C1 segment of cervical spinal cord (tissue), 14 donors: ENCODE measurements around the gene SH3RF2.
"Not testable (repeated sequence)": the region's sequence is repeated elsewhere in the genome, so short reads cannot be mapped to it uniquely, and the experiment has no call there.

Source experiments
- DNase-seq, 14 donors: peaks; one replicate each; lab custom pipeline; 2025; lab: John Stamatoyannopoulos, UW

The SH3RF2 gene

GRCh38 chr5:145948047-145948446 lies 11.7 kb downstream of the SH3RF2 start:
- DNase-seq, result no peak

GRCh38 chr5:145948921-145949320 lies 12.5 kb downstream of the SH3RF2 start:
- DNase-seq, result no peak

GRCh38 chr5:145949474-145949873 lies 13.1 kb downstream of the SH3RF2 start:
- no peak for DNase-seq

- DNase-seq, result no peak
These were observed 14.7 kb downstream of the SH3RF2 start for GRCh38 chr5:145951071-145951470.

GRCh38 chr5:145953202-145953601 lies 16.8 kb downstream of the SH3RF2 start:
- DNase-seq, result no peak

GRCh38 chr5:145954140-145954539 lies 17.8 kb downstream of the SH3RF2 start:
- not testable (repeated sequence) for DNase-seq

GRCh38 chr5:145957388-145957787 lies 21.0 kb downstream of the SH3RF2 start:
- no peak for DNase-seq

GRCh38 chr5:145958436-145958835 lies 22.1 kb downstream of the SH3RF2 start:
- no peak for DNase-seq

- DNase-seq, result no peak
These were observed 23.8 kb downstream of the SH3RF2 start for GRCh38 chr5:145960166-145960565.

- no peak for DNase-seq
These were observed 24.6 kb downstream of the SH3RF2 start for GRCh38 chr5:145960848-145961600.

GRCh38 chr5:145962001-145962400 lies 25.6 kb downstream of the SH3RF2 start:
- no peak for DNase-seq

GRCh38 chr5:145964008-145964407 lies 27.6 kb downstream of the SH3RF2 start:
- DNase-seq, result not testable (repeated sequence)

- no peak for DNase-seq
These were observed 29.4 kb downstream of the SH3RF2 start for GRCh38 chr5:145965804-145966203.

GRCh38 chr5:145967296-145967695 lies 30.9 kb downstream of the SH3RF2 start:
- DNase-seq, result no peak

- DNase-seq, result no peak
These were observed 32.8 kb downstream of the SH3RF2 start for GRCh38 chr5:145968970-145969713.

- no peak for DNase-seq
These were observed 33.3 kb downstream of the SH3RF2 start for GRCh38 chr5:145969714-145970092.

GRCh38 chr5:145971108-145971507 lies 34.7 kb downstream of the SH3RF2 start:
- no peak for DNase-seq

GRCh38 chr5:145971701-145972100 lies 35.3 kb downstream of the SH3RF2 start:
- DNase-seq, result no peak

GRCh38 chr5:145975001-145975360 lies 38.6 kb downstream of the SH3RF2 start:
- no peak for DNase-seq

- no peak for DNase-seq
These were observed 39.1 kb downstream of the SH3RF2 start for GRCh38 chr5:145975361-145976066.

- no peak for DNase-seq
These were observed 40.2 kb downstream of the SH3RF2 start for GRCh38 chr5:145976431-145977155.

- DNase-seq, result no peak
These were observed 41.8 kb downstream of the SH3RF2 start for GRCh38 chr5:145978171-145978570.
